ENCODE results near the gene ZNF761.
"Not testable (repeated sequence)": the region's sequence is repeated elsewhere in the genome, so short reads cannot be mapped to it uniquely, and the experiment has no call there.

The ZNF761 gene

GRCh38 chr19:53431399-53432087 is at the start of gene ZNF761:
TSS of gene ZNF761 (plus strand) at chr19:53431984. CDS start at chr19:53447269, 15,285 bp downstream.
- FAIRE-seq: no peak

GRCh38 chr19:53388168-53388567 is 43.6 kb upstream of the ZNF761 start:
- no peak for FAIRE-seq

GRCh38 chr19:53388904-53389303 is 42.9 kb upstream of the ZNF761 start:
- no peak for FAIRE-seq

GRCh38 chr19:53389571-53389970 is 42.2 kb upstream of the ZNF761 start:
- no peak for FAIRE-seq

- no peak for FAIRE-seq
Observed at GRCh38 chr19:53389978-53390377, 41.8 kb upstream of the ZNF761 start.

GRCh38 chr19:53394522-53394973 is 37.2 kb upstream of the ZNF761 start:
- no peak for FAIRE-seq

GRCh38 chr19:53394974-53395839 is 36.6 kb upstream of the ZNF761 start, which contains the start of gene ZNF765:
TSS of gene ZNF765 (plus strand) at chr19:53395149. CDS start at chr19:53398016, 2,867 bp downstream.
- no peak for FAIRE-seq

- not testable (repeated sequence) for FAIRE-seq
Observed at GRCh38 chr19:53395840-53396524, 35.8 kb upstream of the ZNF761 start.

GRCh38 chr19:53396525-53396868 is 35.3 kb upstream of the ZNF761 start:
- no peak for FAIRE-seq

GRCh38 chr19:53397918-53398317 is 33.9 kb upstream of the ZNF761 start:
- not testable (repeated sequence) for FAIRE-seq

- FAIRE-seq: no peak
Observed at GRCh38 chr19:53409505-53410204, 22.1 kb upstream of the ZNF761 start.

- not testable (repeated sequence) for FAIRE-seq
Observed at GRCh38 chr19:53420520-53421315, 11.1 kb upstream of the ZNF761 start.

- FAIRE-seq: no peak
Observed at GRCh38 chr19:53422551-53422950, 9.2 kb upstream of the ZNF761 start.

- FAIRE-seq: not testable (repeated sequence)
Observed at GRCh38 chr19:53423074-53423473, 8.7 kb upstream of the ZNF761 start.

GRCh38 chr19:53423680-53424079 is 8.1 kb upstream of the ZNF761 start:
- not testable (repeated sequence) for FAIRE-seq

GRCh38 chr19:53424968-53425597 is 6.7 kb upstream of the ZNF761 start:
- no peak for FAIRE-seq

- FAIRE-seq: no peak
Observed at GRCh38 chr19:53432088-53432661, 391 bp downstream of the ZNF761 start.

- not testable (repeated sequence) for FAIRE-seq
Observed at GRCh38 chr19:53443809-53444208, 12.0 kb downstream of the ZNF761 start.

- FAIRE-seq: not testable (repeated sequence)
Observed at GRCh38 chr19:53447196-53447595, 15.4 kb downstream of the ZNF761 start.

GRCh38 chr19:53455828-53456227 is 24.0 kb downstream of the ZNF761 start:
- no peak for FAIRE-seq
